Neural cell (in vitro differentiated cells): ENCODE data around the gene GDPD2. TPM values are rescaled to one million over a fixed set of nuclear protein-coding genes. Genes with fewer than 3 reads are reported as not detected.

Experiments used
- H2AFZ ChIP-seq: fragments of 200-600, 300-800 bp; sonication (generic), shearing (Covaris generic); 2 replicates; pipeline ENCODE4 v1.6.0; 2014; ENCODE audit warnings: low read depth, mild to moderate bottlenecking, antibody characterized with exemption, low read length, moderate library complexity
- H3F3A ChIP-seq: fragments of 200-600 bp; shearing (Covaris generic); 2 replicates; pipeline ENCODE4 v1.6.1; 2016; ENCODE audit warnings: mild to moderate bottlenecking, moderate library complexity, mixed read lengths, antibody characterized with exemption, low read length; ENCODE audit not compliant: insufficient read depth, poor library complexity, severe bottlenecking
- H3K27ac ChIP-seq: fragments of 200-600, 300-800 bp; sonication (generic), shearing (Covaris generic); 2 replicates; pipeline ENCODE4 v1.5.1; 2014; ENCODE audit warnings: mild to moderate bottlenecking, low read length, moderate library complexity
- H3K27me3 ChIP-seq: fragments of 300-800, 200-600 bp; sonication (generic), shearing (Covaris generic); 2 replicates; pipeline ENCODE4 v1.6.0; 2014; ENCODE audit warnings: mild to moderate bottlenecking, low read depth, low read length, moderate library complexity; ENCODE audit not compliant: insufficient read depth
- H3K36me3 ChIP-seq: fragments of 300-800, 200-600 bp; sonication (generic), shearing (Covaris generic); 2 replicates; pipeline ENCODE4 v1.5.1; 2014; ENCODE audit warnings: mild to moderate bottlenecking, antibody characterized with exemption, low read length, moderate library complexity; ENCODE audit not compliant: insufficient read depth
- H3K4me2 ChIP-seq: fragments of 300-800, 200-600 bp; sonication (generic), shearing (Covaris generic); 2 replicates; pipeline ENCODE4 v1.6.0; 2014; ENCODE audit warnings: mild to moderate bottlenecking, low read length
- H3K4me3 ChIP-seq: fragments of 300-800, 200-600 bp; sonication (generic), shearing (Covaris generic); 2 replicates; pipeline ENCODE4 v1.5.1; 2014; ENCODE audit warnings: mild to moderate bottlenecking, low read length, moderate library complexity
- H3K79me2 ChIP-seq: fragments of 200-600 bp; shearing (Covaris generic); replicated peaks from 2 replicates; pipeline ENCODE4 v1.6.0; 2014; ENCODE audit warnings: mild to moderate bottlenecking, low read length, moderate library complexity; ENCODE audit not compliant: insufficient read depth
- H3K9ac ChIP-seq: fragments of 300-800, 200-600 bp; sonication (generic), shearing (Covaris generic); 2 replicates; pipeline ENCODE4 v1.6.1; 2016; ENCODE audit warnings: mild to moderate bottlenecking, low read length, mixed read lengths
- H3K9me2 ChIP-seq: fragments of 200-600 bp; shearing (Covaris generic); 2 replicates; pipeline ENCODE4 v1.6.1; 2016; ENCODE audit warnings: mild to moderate bottlenecking, low read length, mixed read lengths; ENCODE audit not compliant: insufficient read depth
- H3K9me3 ChIP-seq: fragments of 200-600, 300-800 bp; sonication (generic), shearing (Covaris generic); 2 replicates; pipeline ENCODE4 v1.6.1; 2016; ENCODE audit warnings: mild to moderate bottlenecking, mixed run types, low read length, moderate library complexity, mixed read lengths
- H4K20me1 ChIP-seq: fragments of 200-600 bp; shearing (Covaris generic); 2 replicates; pipeline ENCODE4 v1.6.1; 2016; ENCODE audit warnings: mild to moderate bottlenecking, mixed run types; ENCODE audit not compliant: insufficient read depth
- CTCF ChIP-seq: fragments of 450-650 bp; IDR thresholded peaks from 2 replicates; pipeline ENCODE4 v1.5.1; 2014; ENCODE audit warnings: antibody characterized with exemption, mild to moderate bottlenecking, moderate library complexity; ENCODE audit not compliant: poor library complexity, severe bottlenecking
- EP300 ChIP-seq: fragments of 450-650 bp; conservative IDR thresholded peaks from 2 replicates; pipeline ENCODE4 v1.6.1; 2014; ENCODE audit warnings: antibody characterized with exemption, mild to moderate bottlenecking, moderate library complexity; ENCODE audit not compliant: poor library complexity, severe bottlenecking
- EZH2 ChIP-seq: fragments of 200-600, 300-800 bp; shearing (Covaris generic), sonication (generic); IDR thresholded peaks from 2 replicates; pipeline ENCODE4 v1.6.1; 2014; ENCODE audit warnings: antibody characterized with exemption, low read length, borderline replicate concordance, mild to moderate bottlenecking; ENCODE audit not compliant: insufficient read depth, poor library complexity, severe bottlenecking
- MXI1 ChIP-seq: fragments of 450-650 bp; conservative IDR thresholded peaks from 2 replicates; pipeline ENCODE4 v1.6.1; 2014; ENCODE audit warnings: antibody characterized with exemption, mild to moderate bottlenecking; ENCODE audit not compliant: poor library complexity, severe bottlenecking
- POLR2AphosphoS5 ChIP-seq: IDR thresholded peaks from 2 replicates; pipeline ENCODE4 v1.6.1; 2012
- RAD21 ChIP-seq: fragments of 450-650 bp; conservative IDR thresholded peaks from 2 replicates; pipeline ENCODE4 v1.6.1; 2014; ENCODE audit warnings: antibody characterized with exemption, mild to moderate bottlenecking, moderate library complexity
- REST ChIP-seq: IDR thresholded peaks from 2 replicates; pipeline ENCODE4 v1.6.1; 2012; ENCODE audit warnings: borderline replicate concordance
- SMC3 ChIP-seq: fragments of 450-650 bp; conservative IDR thresholded peaks from 2 replicates; pipeline ENCODE4 v1.6.1; 2014; ENCODE audit warnings: antibody characterized with exemption, mild to moderate bottlenecking, moderate library complexity; ENCODE audit not compliant: poor library complexity
- TAF1 ChIP-seq: IDR thresholded peaks from 2 replicates; pipeline ENCODE4 v1.6.1; 2012; ENCODE audit warnings: low read depth
- polyA plus RNA-seq: library from polyadenylated mRNA; depleted of rRNA; stranded (reverse); fragments of >200 nt; gene quantifications from 2 replicates; pipeline ENCODE4 v1.2.3, GENCODE V29; 2014

Gene GDPD2
- polyA plus RNA-seq, 1 donor from 2014 or later, result not detected

- Histone ChIP-seq H3K9me3 (no peaks in the 10 kb centered on the region), H2AFZ (no peak overlapping the region), H3K4me2 (peak overlapping the region; percentile 35), H3K9ac (peak overlapping the region; percentile 75), H4K20me1 (no peaks in the 10 kb centered on the region), H3K36me3 (no peaks in the 10 kb centered on the region), H3K4me3 (peak overlapping the region; percentile 62), H3K27me3 (no peaks in the 10 kb centered on the region), H3K27ac (peak overlapping the region; percentile 70), H3K9me2 (no peaks in the 10 kb centered on the region), H3K79me2 (peaks cover 23% of the 10 kb centered on the region), H3F3A (no peaks in the 10 kb centered on the region)
- TF ChIP-seq REST, result no peak
- TF ChIP-seq MXI1, result no peak
- TF ChIP-seq SMC3, result no peak
- no peak for TF ChIP-seq RAD21
- no peak for TF ChIP-seq EZH2
- TF ChIP-seq CTCF, result no peak
- TF ChIP-seq EP300, result no peak
- TF ChIP-seq TAF1, result no peak
- TF ChIP-seq POLR2AphosphoS5, result no peak
Measured at GRCh38 chrX:70455366-70456202, 32.5 kb downstream of the GDPD2 start.

- Histone ChIP-seq H3F3A (no peaks in the 10 kb centered on the region), H3K4me2 (peak overlapping the region; percentile 35), H4K20me1 (no peaks in the 10 kb centered on the region), H3K9me3 (no peaks in the 10 kb centered on the region), H3K36me3 (no peaks in the 10 kb centered on the region), H3K27me3 (no peaks in the 10 kb centered on the region), H2AFZ (no peak overlapping the region), H3K27ac (peak overlapping the region; percentile 70), H3K79me2 (peaks cover 23% of the 10 kb centered on the region), H3K4me3 (peak overlapping the region; percentile 62), H3K9ac (peak overlapping the region; percentile 75), H3K9me2 (no peaks in the 10 kb centered on the region)
- TF ChIP-seq MXI1 (no peak), EZH2 (no peak), POLR2AphosphoS5 (no peak), EP300 (no peak), SMC3 (no peak), TAF1 (no peak), REST (no peak), RAD21 (no peak), CTCF (no peak)
Measured at GRCh38 chrX:70456256-70456655, 33.1 kb downstream of the GDPD2 start.
